Measurements from ENCODE around the gene DLG5.

DNA sequence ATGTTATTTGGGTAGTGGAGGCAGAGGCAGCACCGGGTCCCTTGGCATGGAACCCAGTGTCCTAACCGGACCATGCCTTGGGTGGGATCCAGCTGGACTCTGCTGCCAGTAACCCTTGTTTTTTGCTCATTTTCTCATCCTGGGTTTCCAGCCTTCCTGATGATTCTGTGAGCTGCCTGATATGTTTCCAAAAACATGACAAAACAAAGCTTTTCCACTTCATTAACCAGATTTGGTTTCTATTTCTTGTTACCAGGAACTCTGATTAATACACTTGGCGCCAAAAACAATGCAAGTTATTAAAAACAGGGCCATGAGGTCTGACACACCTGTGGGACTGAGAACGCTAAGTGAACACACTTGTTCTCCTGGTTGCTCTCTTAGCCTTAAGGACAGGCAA, 32.8 kb upstream of the DLG5 start:
- no peak for TF ChIP-seq CTCF (conservative IDR thresholded peaks at IDR 0.05; ENCODE audit: low read length)
- TF ChIP-seq EZH2phosphoT487 (IDR thresholded peaks at IDR 0.05; ENCODE audit: borderline replicate concordance) = no peak

Data from Loucy (cell line).